Gastroesophageal sphincter (tissue), 4 donors: ENCODE results near the gene KATNAL2. TPM values are rescaled to one million over a fixed set of nuclear protein-coding genes. Genes with fewer than 3 reads are reported as not detected.
A peak's percentile ranks its signal among the peaks of the same experiment; 100 is the strongest.
"Not testable (repeated sequence)": the region's sequence is repeated elsewhere in the genome, so short reads cannot be mapped to it uniquely, and the experiment has no call there.

ENCODE experiments used
- ATAC-seq: fragments of 150-250 bp; one replicate; pipeline ENCODE4 v1.9.1; 2016; ENCODE audit warnings: mild to moderate bottlenecking, moderate library complexity
- H3K27ac ChIP-seq, 4 donors: fragments of 200-600 bp; sonication (generic) in 3 of 4; 1 replicate in 3 of 4; 2 replicates in 1 of 4; pipeline ENCODE4 v1.5.1; 2016 to 2019
- H3K27me3 ChIP-seq: fragments of 200-600 bp; sonication (generic); one replicate; pipeline ENCODE4 v1.5.1; 2019
- H3K36me3 ChIP-seq, 2 donors: fragments of 200-600 bp; sonication (generic); one replicate each; pipeline ENCODE4 v1.5.1; 2019; ENCODE audit warnings: control low read depth in 1 of 2
- H3K4me1 ChIP-seq, 3 donors: fragments of 200-600 bp; sonication (generic); 1 replicate in 2 of 3; 2 replicates in 1 of 3; pipeline ENCODE4 v1.5.1; 2016 to 2019; ENCODE audit warnings: control low read depth in 2 of 3
- H3K4me3 ChIP-seq, 2 donors: fragments of 200-600 bp; sonication (generic); one replicate each; pipeline ENCODE4 v1.5.1; 2019; ENCODE audit warnings: mild to moderate bottlenecking in 1 of 2, moderate library complexity in 1 of 2
- H3K9me3 ChIP-seq, 3 donors: fragments of 200-600 bp; sonication (generic); one replicate each; pipeline ENCODE4 v1.5.1; 2017 to 2019; ENCODE audit warnings: control low read depth in 2 of 3
- EP300 ChIP-seq: sonication (generic); formaldehyde crosslinking; IDR thresholded peaks from one replicate; pipeline ENCODE4 v1.6.1; 2017; ENCODE audit warnings: antibody characterized with exemption, mild to moderate bottlenecking
- POLR2A ChIP-seq, 2 donors: fragments of 450-650 bp; IDR thresholded peaks; one replicate each; pipeline ENCODE4 v1.6.1; 2017; ENCODE audit warnings: antibody characterized with exemption in 2 of 2, mild to moderate bottlenecking in 2 of 2, moderate library complexity in 1 of 2
- POLR2AphosphoS5 ChIP-seq: sonication (generic); formaldehyde crosslinking; IDR thresholded peaks from one replicate; pipeline ENCODE4 v1.6.1; 2017; ENCODE audit warnings: antibody characterized with exemption
- WGBS, 2 donors: methylation state at CpG; one replicate each; pipeline ENCODE4 v1.1.5; 2018; ENCODE audit warnings: low coverage in 1 of 2; 5-methylcytosine and 5-hydroxymethylcytosine counted together
- total RNA-seq, 4 donors: library from RNA; depleted of rRNA; stranded (reverse); fragments of >200 nt; gene quantifications; one replicate each; pipeline ENCODE4 v1.1.0, GENCODE V29; 2016
- TF ChIP-seq, protein P1 (sequence below), 4 experiments: fragments of 200-600 bp in 2 of 4; fragments of 450-650 bp in 2 of 4; sonication (generic) in 1 of 4; IDR thresholded peaks; one replicate each; pipeline ENCODE4 v1.5.1; 2017 to 2019; ENCODE audit warnings: antibody characterized with exemption in 4 of 4, mild to moderate bottlenecking in 2 of 4, moderate library complexity in 2 of 4

Gene KATNAL2
- total RNA-seq, 4 donors from 2014 or later, result 0.89 to 4.1 (median 3.3) TPM

DNA sequence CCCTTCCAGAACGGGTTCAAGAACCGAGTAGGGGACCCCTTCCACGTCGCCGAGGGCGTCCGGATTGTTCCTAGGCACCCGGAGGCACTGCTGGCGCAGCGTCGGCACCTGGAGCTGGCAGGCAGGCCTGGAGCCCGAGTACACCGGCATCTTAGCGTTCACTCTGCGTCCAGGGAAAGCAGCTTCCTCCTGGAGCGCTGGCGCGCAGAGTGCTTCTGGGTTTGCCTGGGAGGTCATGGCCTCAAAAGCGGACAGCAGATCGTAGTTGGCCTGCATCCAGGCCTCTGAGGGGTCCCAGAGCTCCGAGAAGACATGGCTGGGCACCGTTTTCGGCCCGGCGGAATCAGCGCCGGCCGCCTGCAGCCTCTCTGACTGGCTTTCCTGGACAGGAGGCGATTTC, 105.4 kb downstream of the KATNAL2 start:
- not testable (repeated sequence) for H3K27me3 ChIP-seq, ATAC-seq, H3K27ac ChIP-seq, H3K9me3 ChIP-seq, H3K36me3 ChIP-seq, H3K4me3 ChIP-seq, H3K4me1 ChIP-seq
- 100% methylated on average over 3 of the region's 29 CpGs; no CpG with 5 or more reads in 1 of the 2 donors for WGBS, 2 donors

DNA sequence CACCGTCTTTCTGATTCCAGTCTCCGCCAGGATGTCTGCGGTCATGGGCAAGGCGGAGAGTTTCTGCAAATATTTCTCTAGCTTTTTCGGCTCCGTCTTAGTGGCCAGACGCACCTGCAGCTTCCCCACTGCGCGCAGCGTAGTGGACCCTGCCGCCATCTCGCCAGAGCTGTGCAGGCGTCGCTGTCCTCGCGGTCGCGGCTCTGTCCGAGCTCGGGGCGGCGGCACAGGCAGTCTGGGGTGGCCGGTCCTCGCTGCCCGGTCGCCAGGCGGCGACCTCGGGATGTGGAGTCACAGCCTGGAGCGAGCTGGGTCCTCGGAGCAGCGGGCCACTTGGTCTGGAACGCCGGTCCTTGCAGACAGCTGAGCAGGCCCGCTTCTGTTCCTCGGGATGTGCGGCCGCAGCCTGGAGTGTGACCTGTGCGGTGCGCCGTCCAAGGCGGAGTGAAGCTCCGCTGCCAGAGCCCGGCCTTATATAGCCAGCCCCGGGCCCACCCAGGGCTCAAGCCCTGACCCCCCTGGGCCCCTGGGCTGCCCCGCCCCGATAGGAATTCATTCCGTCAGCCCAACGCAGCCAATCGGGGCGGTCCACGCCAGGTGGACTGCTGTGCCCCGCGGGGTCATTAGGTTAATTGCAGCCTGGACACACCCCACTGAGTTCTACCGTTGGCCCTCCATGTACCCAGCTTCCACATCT, 106.5 kb downstream of the KATNAL2 start:
- not testable (repeated sequence) for H3K36me3 ChIP-seq, H3K27me3 ChIP-seq, H3K4me1 ChIP-seq, H3K27ac ChIP-seq, H3K4me3 ChIP-seq, H3K9me3 ChIP-seq
- WGBS, 2 donors, result no CpG with 5 or more reads among the region's 55 CpGs
- ATAC-seq, result peak; percentile 34

DNA sequence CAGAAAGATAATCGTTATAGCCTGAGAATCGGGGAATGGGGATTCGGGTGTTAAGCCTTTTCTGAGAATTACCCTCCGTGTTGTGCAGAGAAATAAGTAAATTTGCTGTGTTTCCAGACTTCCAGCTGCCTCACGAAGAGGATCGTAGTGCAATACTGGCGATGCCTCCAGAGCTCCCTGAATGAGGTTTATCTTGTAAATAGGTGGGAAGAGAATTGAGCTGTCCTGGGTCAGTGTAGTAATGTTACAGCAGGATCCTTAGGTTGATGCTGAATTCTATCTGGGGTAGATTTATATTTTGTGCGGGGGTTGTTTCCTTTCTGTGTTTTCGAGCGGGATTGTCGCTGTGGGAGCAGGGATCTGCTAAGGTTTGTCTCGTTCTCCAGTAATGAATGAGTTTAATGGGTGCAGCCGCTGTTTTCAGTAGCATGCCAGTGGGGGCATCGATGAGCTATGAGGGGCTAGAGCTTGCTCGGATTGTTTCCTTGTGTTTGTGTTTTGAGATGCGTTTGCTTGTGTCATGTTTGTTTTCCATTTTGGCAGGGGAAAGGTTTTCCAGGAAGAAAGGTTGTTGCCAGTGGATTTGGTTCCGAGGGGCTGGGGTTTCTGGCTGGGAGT, 108.3 kb downstream of the KATNAL2 start:
- not testable (repeated sequence) for H3K4me1 ChIP-seq, H3K4me3 ChIP-seq, ATAC-seq, H3K36me3 ChIP-seq, H3K9me3 ChIP-seq, H3K27ac ChIP-seq, H3K27me3 ChIP-seq
- whole genome bisulfite sequencing, 2 donors, result 81 to 87% methylated on average over 4 to 6 of the region's 17 CpGs

DNA sequence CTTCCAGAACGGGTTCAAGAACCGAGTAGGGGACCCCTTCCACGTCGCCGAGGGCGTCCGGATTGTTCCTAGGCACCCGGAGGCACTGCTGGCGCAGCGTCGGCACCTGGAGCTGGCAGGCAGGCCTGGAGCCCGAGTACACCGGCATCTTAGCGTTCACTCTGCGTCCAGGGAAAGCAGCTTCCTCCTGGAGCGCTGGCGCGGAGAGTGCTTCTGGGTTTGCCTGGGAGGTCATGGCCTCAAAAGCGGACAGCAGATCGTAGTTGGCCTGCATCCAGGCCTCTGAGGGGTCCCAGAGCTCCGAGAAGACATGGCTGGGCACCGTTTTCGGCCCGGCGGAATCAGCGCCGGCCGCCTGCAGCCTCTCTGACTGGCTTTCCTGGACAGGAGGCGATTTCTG, 111.3 kb downstream of the KATNAL2 start:
- not testable (repeated sequence) for H3K4me3 ChIP-seq, H3K4me1 ChIP-seq, H3K36me3 ChIP-seq, ATAC-seq, H3K27ac ChIP-seq, H3K27me3 ChIP-seq
- peaks cover 0 to 15% (median 0%) of the 10 kb centered on the region in 3 donors for H3K9me3 ChIP-seq
- WGBS, 2 donors, result no CpG with 5 or more reads among the region's 29 CpGs

DNA sequence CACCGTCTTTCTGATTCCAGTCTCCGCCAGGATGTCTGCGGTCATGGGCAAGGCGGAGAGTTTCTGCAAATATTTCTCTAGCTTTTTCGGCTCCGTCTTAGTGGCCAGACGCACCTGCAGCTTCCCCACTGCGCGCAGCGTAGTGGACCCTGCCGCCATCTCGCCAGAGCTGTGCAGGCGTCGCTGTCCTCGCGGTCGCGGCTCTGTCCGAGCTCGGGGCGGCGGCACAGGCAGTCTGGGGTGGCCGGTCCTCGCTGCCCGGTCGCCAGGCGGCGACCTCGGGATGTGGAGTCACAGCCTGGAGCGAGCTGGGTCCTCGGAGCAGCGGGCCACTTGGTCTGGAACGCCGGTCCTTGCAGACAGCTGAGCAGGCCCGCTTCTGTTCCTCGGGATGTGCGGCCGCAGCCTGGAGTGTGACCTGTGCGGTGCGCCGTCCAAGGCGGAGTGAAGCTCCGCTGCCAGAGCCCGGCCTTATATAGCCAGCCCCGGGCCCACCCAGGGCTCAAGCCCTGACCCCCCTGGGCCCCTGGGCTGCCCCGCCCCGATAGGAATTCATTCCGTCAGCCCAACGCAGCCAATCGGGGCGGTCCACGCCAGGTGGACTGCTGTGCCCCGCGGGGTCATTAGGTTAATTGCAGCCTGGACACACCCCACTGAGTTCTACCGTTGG, 112.4 kb downstream of the KATNAL2 start:
- H3K4me1 ChIP-seq, H3K27me3 ChIP-seq, H3K36me3 ChIP-seq, H3K4me3 ChIP-seq, H3K27ac ChIP-seq: not testable (repeated sequence)
- WGBS, 2 donors, result no CpG with 5 or more reads among the region's 55 CpGs
- peaks cover 0 to 15% (median 0%) of the 10 kb centered on the region in 3 donors for H3K9me3 ChIP-seq
- peak; percentile 42 for ATAC-seq

DNA sequence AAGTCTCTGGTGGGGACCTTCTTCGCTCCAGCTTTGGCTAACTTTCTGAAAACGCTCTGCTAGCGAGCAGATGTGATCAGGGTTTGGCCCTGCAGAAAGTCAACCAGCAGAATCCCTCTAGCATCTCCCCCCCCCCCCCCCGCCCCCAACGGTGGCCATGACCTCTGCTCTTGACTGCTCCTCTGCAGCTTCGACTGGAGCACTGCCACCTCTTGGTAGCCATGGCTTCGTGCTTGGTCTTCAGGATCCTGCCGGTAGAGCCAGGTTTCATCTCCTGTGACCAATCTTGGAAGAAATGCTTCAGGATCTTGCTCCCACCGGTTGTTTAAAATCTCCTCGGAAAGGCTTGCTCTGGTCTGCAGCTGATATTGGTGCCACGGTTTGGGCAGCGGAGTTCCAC, 113.5 kb downstream of the KATNAL2 start:
- not testable (repeated sequence) for H3K27ac ChIP-seq, H3K27me3 ChIP-seq, H3K9me3 ChIP-seq, H3K36me3 ChIP-seq, H3K4me3 ChIP-seq, ATAC-seq, H3K4me1 ChIP-seq
- WGBS, 2 donors, result no CpG with 5 or more reads among the region's 12 CpGs

DNA sequence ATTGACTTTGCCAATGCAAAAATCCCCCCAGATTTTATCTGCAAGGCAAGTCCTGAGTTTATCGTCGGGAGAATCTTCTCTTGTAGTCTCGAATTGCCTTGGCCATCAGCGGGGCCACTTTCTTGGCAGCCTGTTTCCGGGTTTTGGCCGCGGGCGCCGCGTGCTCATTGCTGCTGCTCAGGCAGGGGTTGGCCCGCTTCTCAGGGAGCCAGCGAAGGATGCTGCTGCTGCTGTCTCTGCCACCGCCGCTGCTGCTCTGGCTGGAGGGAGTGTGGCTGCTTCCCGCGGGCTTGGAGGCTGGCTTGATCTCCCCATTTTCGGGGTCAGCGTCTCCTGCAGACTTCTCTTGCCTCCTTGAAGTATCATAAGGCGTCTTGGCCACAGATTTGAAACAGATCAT, 115.5 kb downstream of the KATNAL2 start:
- no peak for ATAC-seq
- Histone ChIP-seq H3K4me3 (no peak overlapping the region), H3K4me1 (no peaks in the 10 kb centered on the region), H3K36me3 (no peaks in the 10 kb centered on the region), H3K9me3 (peaks cover 0 to 10% (median 0%) of the 10 kb centered on the region in 3 donors), H3K27me3 (no peaks in the 10 kb centered on the region), H3K27ac (no peak overlapping the region)
- TF ChIP-seq POLR2AphosphoS5, result no peak
- TF ChIP-seq, protein P1, sequence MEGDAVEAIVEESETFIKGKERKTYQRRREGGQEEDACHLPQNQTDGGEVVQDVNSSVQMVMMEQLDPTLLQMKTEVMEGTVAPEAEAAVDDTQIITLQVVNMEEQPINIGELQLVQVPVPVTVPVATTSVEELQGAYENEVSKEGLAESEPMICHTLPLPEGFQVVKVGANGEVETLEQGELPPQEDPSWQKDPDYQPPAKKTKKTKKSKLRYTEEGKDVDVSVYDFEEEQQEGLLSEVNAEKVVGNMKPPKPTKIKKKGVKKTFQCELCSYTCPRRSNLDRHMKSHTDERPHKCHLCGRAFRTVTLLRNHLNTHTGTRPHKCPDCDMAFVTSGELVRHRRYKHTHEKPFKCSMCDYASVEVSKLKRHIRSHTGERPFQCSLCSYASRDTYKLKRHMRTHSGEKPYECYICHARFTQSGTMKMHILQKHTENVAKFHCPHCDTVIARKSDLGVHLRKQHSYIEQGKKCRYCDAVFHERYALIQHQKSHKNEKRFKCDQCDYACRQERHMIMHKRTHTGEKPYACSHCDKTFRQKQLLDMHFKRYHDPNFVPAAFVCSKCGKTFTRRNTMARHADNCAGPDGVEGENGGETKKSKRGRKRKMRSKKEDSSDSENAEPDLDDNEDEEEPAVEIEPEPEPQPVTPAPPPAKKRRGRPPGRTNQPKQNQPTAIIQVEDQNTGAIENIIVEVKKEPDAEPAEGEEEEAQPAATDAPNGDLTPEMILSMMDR (IDR thresholded peaks at IDR 0.05), result no peak
- TF ChIP-seq EP300, result no peak
- no peak for TF ChIP-seq POLR2A (IDR thresholded peaks at IDR 0.05)
- WGBS, 2 donors, result 67 to 80% methylated on average over 1 to 2 of the region's 19 CpGs

DNA sequence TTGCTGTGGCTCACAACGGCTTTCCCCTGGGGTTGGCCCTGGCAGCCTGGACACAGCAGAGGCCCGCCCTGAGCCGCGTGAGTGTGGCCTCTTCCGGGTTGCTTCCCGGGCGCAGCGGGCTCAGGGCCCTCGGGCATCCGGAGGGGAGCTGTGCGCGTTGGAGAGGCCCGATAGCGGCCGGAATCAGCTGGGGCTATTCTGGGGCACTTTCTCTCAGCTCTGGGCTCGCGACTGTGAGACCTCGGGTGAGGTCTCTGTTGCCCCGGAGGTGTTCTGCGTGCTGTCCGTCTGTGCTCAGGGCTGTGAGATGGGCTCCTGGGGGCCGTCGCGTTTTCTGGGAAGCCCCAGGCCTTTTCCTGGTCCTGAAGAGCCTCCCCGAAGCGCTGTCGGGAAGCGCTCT, 117.2 kb downstream of the KATNAL2 start:
- H3K27me3 ChIP-seq, H3K9me3 ChIP-seq, H3K27ac ChIP-seq, H3K4me1 ChIP-seq, ATAC-seq, H3K36me3 ChIP-seq, H3K4me3 ChIP-seq: not testable (repeated sequence)
- no CpG with 5 or more reads among the region's 28 CpGs for WGBS, 2 donors
